Hepatocyte (in vitro differentiated cells): Measurements from ENCODE around the gene MYH11. TPM values are rescaled to one million over a fixed set of nuclear protein-coding genes. Genes with fewer than 3 reads are reported as not detected.

Experiments used
- DNase-seq: peaks from one replicate; pipeline ENCODE4 v3.0.0-alpha.2; 2016; ENCODE audit warnings: low spot score
- H2AFZ ChIP-seq: fragments of 200-600 bp; sonication (generic); 2 replicates; pipeline ENCODE4 v1.6.0; 2016; ENCODE audit warnings: antibody characterized with exemption, mild to moderate bottlenecking
- H3K27ac ChIP-seq: fragments of 200-600 bp; sonication (generic); 2 replicates; pipeline ENCODE4 v1.5.1; 2016; ENCODE audit warnings: mild to moderate bottlenecking
- H3K27me3 ChIP-seq: fragments of 200-600 bp; sonication (generic); 2 replicates; pipeline ENCODE4 v1.6.1; 2016
- H3K36me3 ChIP-seq: fragments of 200-600 bp; sonication (generic); replicated peaks from 2 replicates; pipeline ENCODE4 v1.5.1; 2016; ENCODE audit warnings: low read depth; ENCODE audit not compliant: insufficient read depth
- H3K4me1 ChIP-seq: fragments of 200-600 bp; sonication (generic); 2 replicates; pipeline ENCODE4 v1.5.1; 2016; ENCODE audit warnings: mild to moderate bottlenecking, moderate library complexity; ENCODE audit not compliant: insufficient read depth
- H3K4me2 ChIP-seq: fragments of 200-600 bp; sonication (generic); 2 replicates; pipeline ENCODE4 v1.6.0; 2016
- H3K4me3 ChIP-seq: fragments of 200-600 bp; sonication (generic); 2 replicates; pipeline ENCODE4 v1.5.1; 2016; ENCODE audit warnings: mild to moderate bottlenecking
- H3K79me2 ChIP-seq: fragments of 200-600 bp; sonication (generic); 2 replicates; pipeline ENCODE4 v1.6.0; 2017; ENCODE audit warnings: mild to moderate bottlenecking
- H3K9me2 ChIP-seq: fragments of 200-600 bp; sonication (generic); replicated peaks from 2 replicates; pipeline ENCODE4 v1.6.0; 2017; ENCODE audit warnings: mild to moderate bottlenecking; ENCODE audit not compliant: insufficient read depth
- H3K9me3 ChIP-seq: fragments of 200-600 bp; sonication (generic); 2 replicates; pipeline ENCODE4 v1.5.1; 2016; ENCODE audit warnings: low read depth, mild to moderate bottlenecking
- H4K20me1 ChIP-seq: fragments of 200-600 bp; sonication (generic); 2 replicates; pipeline ENCODE4 v1.6.0; 2016; ENCODE audit warnings: mild to moderate bottlenecking; ENCODE audit not compliant: insufficient read depth, poor library complexity, severe bottlenecking
- EZH2 ChIP-seq: fragments of 200-600 bp; sonication (generic); IDR thresholded peaks from 2 replicates; pipeline ENCODE4 v1.6.1; 2016; ENCODE audit warnings: antibody characterized with exemption, mild to moderate bottlenecking, borderline replicate concordance
- EZH2phosphoT487 ChIP-seq: fragments of 200-600 bp; sonication (generic); IDR thresholded peaks from one replicate; pipeline ENCODE4 v1.6.1; 2018; ENCODE audit warnings: antibody characterized with exemption, mild to moderate bottlenecking, low read depth, moderate library complexity; ENCODE audit not compliant: unreplicated experiment, severe bottlenecking
- WGBS: methylation state at CpG from one replicate; pipeline ENCODE4 v1.1.6; 2016; ENCODE audit warnings: low lambda C conversion rate; ENCODE audit errors: missing lambda C conversion rate; 5-methylcytosine and 5-hydroxymethylcytosine counted together
- polyA plus RNA-seq: library from polyadenylated mRNA; unstranded; fragments of >200 nt; fragmentation: Nextera tagmentation; extraction: Ambion mirVana; gene quantifications from 2 replicates; pipeline ENCODE4 v1.2.1, GENCODE V29; 2016
- total RNA-seq: library from RNA; depleted of rRNA; stranded (reverse); fragments of >200 nt; gene quantifications from 2 replicates; pipeline ENCODE4 v1.2.3, GENCODE V29; 2014
- TF ChIP-seq, protein P1 (sequence below): fragments of 200-600 bp; sonication (generic); IDR thresholded peaks from 2 replicates; pipeline ENCODE4 v1.5.1; 2016; ENCODE audit warnings: antibody characterized with exemption, mild to moderate bottlenecking; ENCODE audit not compliant: poor library complexity

MYH11 gene
- total and polyA plus RNA-seq, 2 experiments from 2014 or later, result 0.59 to 5.9 TPM

DNA sequence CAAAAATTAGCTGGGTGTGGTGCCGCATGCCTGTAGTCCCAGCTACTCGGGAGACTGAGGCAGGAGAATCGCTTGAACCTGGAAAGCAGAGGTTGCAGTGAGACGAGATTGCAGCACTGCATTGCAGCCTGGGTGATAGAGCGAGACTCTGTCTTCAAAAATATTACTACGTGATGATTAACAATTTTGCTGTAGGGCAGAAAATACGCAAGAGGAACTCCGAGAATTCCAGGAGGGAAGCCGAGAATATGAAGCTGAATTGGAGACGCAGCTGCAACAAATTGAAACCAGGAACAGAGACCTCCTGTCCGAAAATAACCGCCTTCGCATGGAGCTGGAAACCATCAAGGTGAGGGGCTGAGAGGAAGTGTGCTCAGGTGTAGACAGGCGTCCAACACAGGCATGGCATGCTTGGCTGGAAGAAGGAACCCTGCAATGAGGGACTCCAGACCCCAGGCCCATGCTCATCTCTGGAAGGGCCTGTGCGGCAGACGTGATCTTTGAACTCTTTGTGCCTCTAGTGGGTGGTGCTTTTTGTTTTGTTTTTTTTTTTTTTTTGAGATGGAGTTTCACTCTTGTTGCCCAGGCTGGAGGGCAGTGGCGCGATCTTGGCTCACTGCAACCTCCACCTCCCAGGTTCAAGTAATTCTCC is 189.6 kb downstream of the MYH11 start:
- Histone ChIP-seq H4K20me1 (no peaks in the 10 kb centered on the region), H3K36me3 (no peaks in the 10 kb centered on the region), H3K27ac (no peak overlapping the region), H3K4me2 (no peak overlapping the region), H3K4me3 (no peak overlapping the region), H3K9me2 (no peaks in the 10 kb centered on the region), H3K4me1 (no peaks in the 10 kb centered on the region), H3K79me2 (no peaks in the 10 kb centered on the region), H2AFZ (no peak overlapping the region), H3K9me3 (no peaks in the 10 kb centered on the region), H3K27me3 (no peaks in the 10 kb centered on the region)
- WGBS, result 95% methylated on average over 17 of the region's 18 CpGs
- no peak for DNase-seq
- no peak for TF ChIP-seq EZH2
- no peak for TF ChIP-seq EZH2phosphoT487
- TF ChIP-seq, protein P1, sequence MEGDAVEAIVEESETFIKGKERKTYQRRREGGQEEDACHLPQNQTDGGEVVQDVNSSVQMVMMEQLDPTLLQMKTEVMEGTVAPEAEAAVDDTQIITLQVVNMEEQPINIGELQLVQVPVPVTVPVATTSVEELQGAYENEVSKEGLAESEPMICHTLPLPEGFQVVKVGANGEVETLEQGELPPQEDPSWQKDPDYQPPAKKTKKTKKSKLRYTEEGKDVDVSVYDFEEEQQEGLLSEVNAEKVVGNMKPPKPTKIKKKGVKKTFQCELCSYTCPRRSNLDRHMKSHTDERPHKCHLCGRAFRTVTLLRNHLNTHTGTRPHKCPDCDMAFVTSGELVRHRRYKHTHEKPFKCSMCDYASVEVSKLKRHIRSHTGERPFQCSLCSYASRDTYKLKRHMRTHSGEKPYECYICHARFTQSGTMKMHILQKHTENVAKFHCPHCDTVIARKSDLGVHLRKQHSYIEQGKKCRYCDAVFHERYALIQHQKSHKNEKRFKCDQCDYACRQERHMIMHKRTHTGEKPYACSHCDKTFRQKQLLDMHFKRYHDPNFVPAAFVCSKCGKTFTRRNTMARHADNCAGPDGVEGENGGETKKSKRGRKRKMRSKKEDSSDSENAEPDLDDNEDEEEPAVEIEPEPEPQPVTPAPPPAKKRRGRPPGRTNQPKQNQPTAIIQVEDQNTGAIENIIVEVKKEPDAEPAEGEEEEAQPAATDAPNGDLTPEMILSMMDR, result no peak

DNA sequence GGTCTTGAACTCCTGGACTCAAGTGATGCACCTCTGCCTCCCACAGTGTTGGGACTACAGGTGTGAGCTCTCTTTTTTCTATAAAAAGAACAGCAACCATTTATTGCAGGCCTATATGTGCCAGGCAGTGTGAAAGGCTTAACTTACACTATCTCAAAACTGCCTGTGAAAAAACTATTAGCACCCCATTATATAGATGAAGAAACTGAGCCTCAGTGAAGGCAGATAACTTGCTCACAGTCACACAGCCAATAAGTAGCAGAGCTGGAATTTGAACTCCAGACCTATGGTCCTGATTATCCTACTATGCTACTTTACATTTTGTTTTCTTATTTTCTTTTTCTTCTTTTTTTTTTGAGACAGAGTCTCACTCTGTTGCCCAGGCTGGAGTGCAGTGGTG is 191.7 kb downstream of the MYH11 start:
- H3K9me3 ChIP-seq, result no peaks in the 10 kb centered on the region
- no peak for DNase-seq
- no peak for TF ChIP-seq EZH2phosphoT487
- TF ChIP-seq, protein P1, result no peak
- TF ChIP-seq EZH2, result no peak
- no peaks in the 10 kb centered on the region for H3K27me3 ChIP-seq
- H4K20me1 ChIP-seq, result no peaks in the 10 kb centered on the region
- peaks cover 7% of the 10 kb centered on the region for H3K79me2 ChIP-seq
- no peak overlapping the region for H3K4me3 ChIP-seq
- H3K27ac ChIP-seq, result no peak overlapping the region
- H3K4me2 ChIP-seq, result no peak overlapping the region
- no peaks in the 10 kb centered on the region for H3K9me2 ChIP-seq
- H3K36me3 ChIP-seq, result no peaks in the 10 kb centered on the region
- no peaks in the 10 kb centered on the region for H3K4me1 ChIP-seq
- no peak overlapping the region for H2AFZ ChIP-seq

DNA sequence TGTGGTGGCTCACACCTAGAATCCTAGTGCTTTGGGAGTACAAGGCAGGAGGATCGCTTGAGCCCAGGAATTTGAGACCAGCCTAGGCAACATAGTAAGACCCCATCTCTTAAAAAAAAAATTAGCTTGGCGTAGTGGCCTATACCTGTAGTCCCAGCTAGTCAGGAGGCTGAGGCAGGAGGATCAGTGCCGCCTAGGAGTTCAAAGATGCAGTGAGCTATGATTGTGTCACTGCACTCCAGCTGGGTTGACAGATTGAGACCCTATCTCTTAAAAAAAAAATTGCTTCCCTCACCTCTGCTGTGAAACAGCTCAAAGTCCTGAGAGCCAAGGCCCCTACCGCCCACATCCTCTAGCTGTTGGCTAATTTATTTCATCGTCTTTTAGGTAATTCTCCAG is 196.6 kb downstream of the MYH11 start:
- no peak overlapping the region for H2AFZ ChIP-seq
- H3K9me2 ChIP-seq, result no peaks in the 10 kb centered on the region
- no peak overlapping the region for H3K27ac ChIP-seq
- no peak for DNase-seq
- H3K9me3 ChIP-seq, result no peaks in the 10 kb centered on the region
- H3K4me2 ChIP-seq, result no peak overlapping the region
- peaks cover 41% of the 10 kb centered on the region for H3K79me2 ChIP-seq
- 86% methylated on average over 5 of the region's 5 CpGs for WGBS
- no peaks in the 10 kb centered on the region for H3K27me3 ChIP-seq
- H3K36me3 ChIP-seq, result no peaks in the 10 kb centered on the region
- H4K20me1 ChIP-seq, result no peaks in the 10 kb centered on the region
- TF ChIP-seq EZH2, result no peak
- H3K4me1 ChIP-seq, result no peaks in the 10 kb centered on the region
- H3K4me3 ChIP-seq, result no peak overlapping the region

DNA sequence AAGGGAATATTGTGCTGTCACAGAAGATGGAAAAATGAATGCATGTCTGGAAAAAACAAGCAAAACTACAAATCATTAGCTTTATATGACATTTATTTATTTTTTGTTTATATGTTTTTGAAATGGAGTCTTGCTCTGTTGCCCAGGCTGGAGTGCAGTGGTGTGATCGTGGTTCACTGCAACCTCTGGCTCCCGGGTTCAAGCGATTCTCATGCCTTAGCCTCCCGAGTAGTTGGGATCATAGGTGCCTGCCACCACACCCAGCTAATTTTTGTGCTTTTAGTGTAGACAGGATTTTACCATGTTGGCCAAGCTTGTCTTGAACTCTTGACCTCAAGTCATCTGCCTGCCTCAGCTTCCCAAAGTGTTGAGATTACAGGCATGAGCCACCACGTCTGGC is 198.3 kb downstream of the MYH11 start:
- H3K27me3 ChIP-seq, result no peaks in the 10 kb centered on the region

More for the DNA sequence above, 198.3 kb downstream of the MYH11 start:
- TF ChIP-seq EZH2phosphoT487 (no peak), EZH2 (no peak)
- TF ChIP-seq, protein P1, result no peak
- H3K9me2 ChIP-seq, result no peaks in the 10 kb centered on the region
- WGBS, result 92% methylated on average over 5 of the region's 5 CpGs
- H3K36me3 ChIP-seq, result no peaks in the 10 kb centered on the region
- no peak overlapping the region for H3K4me2 ChIP-seq
- DNase-seq, result no peak
- no peaks in the 10 kb centered on the region for H4K20me1 ChIP-seq
- H3K9me3 ChIP-seq, result no peaks in the 10 kb centered on the region
- no peak overlapping the region for H3K4me3 ChIP-seq
- H3K4me1 ChIP-seq, result no peaks in the 10 kb centered on the region
- peaks cover 56% of the 10 kb centered on the region for H3K79me2 ChIP-seq
- no peak overlapping the region for H3K27ac ChIP-seq
- no peak overlapping the region for H2AFZ ChIP-seq
